NCI-H82 (cell line): Measurements from ENCODE around the gene PKDREJ.
"Not testable (repeated sequence)": the region's sequence is repeated elsewhere in the genome, so short reads cannot be mapped to it uniquely, and the experiment has no call there.

Experiments used
- DNase-seq: peaks from one replicate; lab custom pipeline; 2025; lab: John Stamatoyannopoulos, UW

Gene PKDREJ

GRCh38 chr22:46263216-46263590, at the start of gene PKDREJ:
Gene PKDREJ (minus strand): TSS chr22:46263343. CDS start chr22:46263322, 21 bp downstream.
- DNase-seq: no peak

- DNase-seq: not testable (repeated sequence)
Observed at GRCh38 chr22:46312848-46313247, 49.7 kb upstream of the PKDREJ start.

- DNase-seq: no peak
Observed at GRCh38 chr22:46312056-46312455, 48.9 kb upstream of the PKDREJ start.

GRCh38 chr22:46309526-46310085, 46.5 kb upstream of the PKDREJ start:
- DNase-seq: no peak

- no peak for DNase-seq
Observed at GRCh38 chr22:46308283-46308988, 45.3 kb upstream of the PKDREJ start.

GRCh38 chr22:46303347-46303965, 40.3 kb upstream of the PKDREJ start:
- DNase-seq: no peak

GRCh38 chr22:46300491-46300890, 37.3 kb upstream of the PKDREJ start:
- DNase-seq: no peak

- no peak for DNase-seq
Observed at GRCh38 chr22:46299101-46299500, 36.0 kb upstream of the PKDREJ start.

- peak; percentile 45 for DNase-seq
Observed at GRCh38 chr22:46297151-46297812, 34.1 kb upstream of the PKDREJ start.

- DNase-seq: peak; percentile 98
Observed at GRCh38 chr22:46296257-46297150, 33.4 kb upstream of the PKDREJ start, which contains the start of gene GTSE1. Gene GTSE1 (plus strand): TSS chr22:46296870. CDS start chr22:46297401, 531 bp downstream.

- peak; percentile 10 for DNase-seq
Observed at GRCh38 chr22:46295277-46295971, 32.3 kb upstream of the PKDREJ start.

GRCh38 chr22:46294784-46295183, 31.6 kb upstream of the PKDREJ start:
- DNase-seq: no peak

GRCh38 chr22:46293577-46294260, 30.6 kb upstream of the PKDREJ start:
- DNase-seq: no peak

- no peak for DNase-seq
Observed at GRCh38 chr22:46292732-46293131, 29.6 kb upstream of the PKDREJ start.

- DNase-seq: peak; percentile 1
Observed at GRCh38 chr22:46292173-46292572, 29.0 kb upstream of the PKDREJ start.

GRCh38 chr22:46290843-46291785, 28.0 kb upstream of the PKDREJ start:
- DNase-seq: no peak

GRCh38 chr22:46290121-46290842, 27.1 kb upstream of the PKDREJ start:
- DNase-seq: no peak

- no peak for DNase-seq
Observed at GRCh38 chr22:46289244-46289891, 26.2 kb upstream of the PKDREJ start.
